DMS79 (cell line): ENCODE results near the gene MGMT.

Source experiments
- DNase-seq: peaks from one replicate; lab custom pipeline; 2025; lab: John Stamatoyannopoulos, UW

MGMT gene

GRCh38 chr10:129544205-129545202 is 77.5 kb downstream of the MGMT start:
- DNase-seq = no peak

- no peak for DNase-seq
These were observed 78.2 kb downstream of the MGMT start for GRCh38 chr10:129545261-129545660.

GRCh38 chr10:129546106-129546505 is 79.1 kb downstream of the MGMT start:
- no peak for DNase-seq

- no peak for DNase-seq
These were observed 80.6 kb downstream of the MGMT start for GRCh38 chr10:129547608-129548007.

DNA sequence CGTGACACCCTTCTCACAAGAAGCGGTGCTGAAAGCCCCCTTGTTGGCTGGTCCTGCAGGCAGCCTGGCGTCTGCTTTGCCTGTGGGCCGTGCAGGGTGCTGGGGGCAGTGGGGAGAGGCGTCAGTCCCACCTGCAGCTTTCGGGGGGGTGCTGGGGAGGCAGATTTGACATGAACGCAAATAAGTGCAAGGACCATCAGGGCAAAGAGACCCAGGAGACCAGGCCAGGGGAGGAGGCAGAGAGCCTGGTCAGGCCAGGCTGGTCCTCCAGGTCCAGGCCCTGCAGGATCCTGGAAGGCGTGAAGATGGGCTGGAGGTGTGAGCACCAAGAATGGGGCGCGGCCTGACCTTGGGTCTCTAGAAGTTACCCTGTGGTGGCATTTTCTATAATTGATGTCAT is 81.6 kb downstream of the MGMT start:
- no peak for DNase-seq

DNA sequence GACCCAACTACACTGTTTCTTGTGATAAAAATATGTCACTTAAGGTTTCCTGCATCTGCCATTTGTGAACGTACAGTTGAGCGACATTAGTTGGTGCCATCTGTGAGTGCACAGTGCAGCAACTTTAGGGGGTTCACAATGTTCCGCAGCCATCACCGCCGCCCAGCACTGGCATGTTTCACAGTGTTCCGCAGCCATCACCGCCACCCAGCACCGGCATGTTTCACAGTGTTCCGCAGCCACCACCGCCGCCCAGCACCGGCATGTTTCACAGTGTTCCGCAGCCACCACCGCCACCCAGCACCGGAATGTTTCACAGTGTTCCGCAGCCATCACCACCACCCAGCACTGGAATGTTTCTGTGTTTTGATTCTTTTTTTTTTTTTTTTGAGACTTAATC is 83.0 kb downstream of the MGMT start:
- no peak for DNase-seq

DNA sequence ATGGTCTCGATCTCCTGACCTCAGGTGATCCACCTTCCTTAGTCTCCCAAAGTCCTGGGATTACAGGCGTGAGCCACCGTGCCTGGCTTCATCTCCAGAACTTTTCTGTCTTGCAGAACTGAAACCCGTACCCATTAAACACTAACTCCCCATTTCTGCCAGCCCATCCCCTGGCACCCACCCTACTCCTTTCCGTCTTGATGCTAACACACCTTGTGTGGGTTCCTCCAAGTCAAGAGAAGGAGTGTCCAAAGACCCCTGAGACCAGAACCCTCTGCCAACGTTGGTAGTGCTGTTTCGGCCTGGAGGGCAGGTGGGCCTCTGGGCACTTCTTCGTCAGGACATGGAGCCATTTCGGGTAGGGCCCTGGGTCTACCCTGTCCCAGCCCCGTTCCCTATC is 83.6 kb downstream of the MGMT start:
- DNase-seq = no peak

DNA sequence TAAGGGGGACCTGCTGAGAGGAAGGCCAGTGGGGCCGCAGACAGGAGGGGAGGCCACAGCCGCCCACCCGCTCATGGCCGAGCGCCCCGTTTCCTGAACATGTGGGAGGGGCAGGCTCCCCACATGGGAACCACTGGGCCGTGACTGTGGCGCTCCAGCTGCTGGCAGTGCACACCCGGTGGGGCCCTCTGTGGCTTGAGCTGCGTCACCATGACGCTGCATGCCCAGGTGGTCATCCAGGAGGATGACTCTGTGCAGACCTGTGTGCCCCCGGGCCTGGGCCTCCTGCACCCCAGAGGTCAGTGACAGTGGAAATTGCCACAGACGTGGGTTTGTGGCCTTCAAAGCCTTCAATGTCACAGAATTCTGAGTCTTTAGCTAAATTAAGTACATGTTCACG is 85.1 kb downstream of the MGMT start:
- no peak for DNase-seq

- no peak for DNase-seq
These were observed 86.9 kb downstream of the MGMT start for GRCh38 chr10:129553928-129554327.

DNA sequence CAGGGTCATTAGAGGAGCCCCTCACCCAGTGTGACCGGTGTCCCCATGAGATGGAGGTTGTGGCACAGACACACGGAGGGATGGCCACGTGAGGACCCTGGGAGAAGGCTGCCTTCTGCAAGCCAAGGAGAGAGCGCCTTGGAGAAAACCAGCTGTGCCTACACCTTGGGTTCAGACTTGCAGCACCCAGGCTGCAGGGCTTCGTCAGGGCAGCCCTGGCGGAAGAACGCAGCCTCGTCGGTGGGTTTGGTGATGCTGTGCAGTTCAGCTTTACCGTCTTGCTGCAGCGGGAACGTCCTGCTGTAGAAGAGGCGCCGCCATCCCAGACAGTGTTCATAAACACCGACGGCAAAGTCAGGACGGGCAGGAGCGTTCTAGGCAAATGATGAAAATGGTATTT is 89.3 kb downstream of the MGMT start:
- DNase-seq = no peak

DNA sequence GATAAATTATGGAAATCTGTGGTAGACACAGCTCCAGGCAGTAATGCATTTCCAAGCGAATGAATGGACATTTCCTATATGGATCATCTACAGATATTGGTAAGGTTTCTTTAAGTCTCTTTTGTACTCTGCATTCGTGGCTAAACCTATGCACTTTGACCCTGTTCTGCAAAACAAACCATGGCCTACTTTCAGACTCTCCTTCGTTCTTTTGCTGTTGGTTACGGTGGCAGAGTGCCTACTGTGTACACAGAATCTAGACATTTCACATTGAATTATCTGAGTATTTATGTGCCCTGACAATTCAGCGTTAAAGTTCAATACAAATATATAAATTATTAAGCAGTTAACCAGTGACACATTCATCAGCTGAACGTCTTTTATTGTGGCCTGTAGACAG is 93.3 kb downstream of the MGMT start:
- DNase-seq = no peak

- no peak for DNase-seq
These were observed 95.4 kb downstream of the MGMT start for GRCh38 chr10:129562487-129562886.

DNA sequence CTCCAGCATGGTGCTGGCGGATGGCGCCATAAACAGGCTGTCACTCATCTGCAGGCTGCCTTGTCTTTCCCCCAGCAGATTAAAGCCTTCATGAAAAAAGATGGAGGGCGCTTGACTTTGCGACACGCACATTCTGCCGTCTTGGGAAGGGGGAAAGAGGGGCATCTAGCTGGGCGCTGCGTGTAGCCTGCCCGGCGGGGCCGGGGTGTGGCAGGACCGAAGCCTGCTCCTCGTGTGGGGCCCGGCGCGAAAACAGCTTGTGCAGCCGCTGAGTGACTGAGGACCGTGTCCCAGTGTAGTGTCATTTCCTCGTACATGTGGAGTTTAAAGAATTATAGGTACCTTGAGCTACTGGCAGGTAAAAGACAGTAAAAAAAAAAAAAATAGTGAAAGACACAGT is 97.9 kb downstream of the MGMT start:
- no peak for DNase-seq

DNA sequence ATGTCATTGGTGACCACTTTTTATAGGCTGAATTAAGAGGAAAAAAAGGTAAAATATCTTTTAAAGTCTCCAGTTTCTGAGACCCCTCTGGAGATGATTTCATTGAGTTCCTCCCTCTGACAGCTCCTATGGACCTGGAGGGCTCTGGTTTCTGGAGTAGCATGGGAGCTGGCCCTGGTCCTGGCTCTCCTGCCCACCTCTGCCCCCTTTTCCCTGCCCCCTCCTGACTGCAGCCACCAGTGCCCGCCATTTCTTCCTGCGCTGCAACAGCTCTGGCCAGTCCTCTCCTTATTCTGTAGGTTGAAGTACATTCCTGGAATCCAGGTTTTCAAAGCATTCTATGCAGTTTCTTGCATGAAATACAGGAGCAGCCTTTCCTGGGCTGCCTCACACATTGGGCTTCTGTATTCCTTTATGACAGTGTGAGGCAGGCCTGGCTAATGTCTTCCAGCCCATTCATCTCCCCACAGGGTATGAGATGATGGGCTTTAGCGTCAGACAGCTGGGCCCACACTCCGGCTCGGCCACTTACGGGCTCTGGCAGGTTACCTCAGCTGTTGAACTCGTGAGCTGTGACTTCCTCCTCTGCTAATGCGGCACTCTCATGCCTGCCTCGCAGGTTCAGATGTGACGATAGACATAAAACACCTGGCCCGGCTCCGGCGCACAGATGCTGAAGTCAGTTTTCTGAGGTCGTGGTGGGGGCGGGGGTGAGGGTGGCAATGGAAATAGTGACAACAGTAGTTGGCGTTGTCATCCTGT is 101.7 kb downstream of the MGMT start:
- no peak for DNase-seq

DNA sequence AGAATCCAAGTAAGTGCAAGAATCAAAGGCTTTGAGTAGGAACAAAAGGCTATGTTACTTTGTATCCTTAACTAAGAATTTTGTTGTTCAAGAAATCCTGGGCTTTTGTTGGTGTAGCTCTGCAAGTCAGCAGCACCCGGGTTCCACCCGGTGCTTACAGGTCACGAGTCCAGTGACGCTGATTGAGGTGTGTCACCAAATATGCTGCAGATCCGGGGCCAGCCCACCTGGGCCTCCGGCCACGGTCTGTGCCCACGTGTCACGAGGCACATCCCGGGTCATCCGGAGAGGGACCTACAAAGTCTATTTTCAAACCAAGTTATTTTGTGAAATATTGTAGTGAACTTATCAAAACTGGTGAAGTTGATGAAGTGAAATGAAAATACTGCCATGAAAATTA is 103.1 kb downstream of the MGMT start:
- DNase-seq = no peak

GRCh38 chr10:129579228-129579627 is 112.2 kb downstream of the MGMT start:
- DNase-seq = no peak

DNA sequence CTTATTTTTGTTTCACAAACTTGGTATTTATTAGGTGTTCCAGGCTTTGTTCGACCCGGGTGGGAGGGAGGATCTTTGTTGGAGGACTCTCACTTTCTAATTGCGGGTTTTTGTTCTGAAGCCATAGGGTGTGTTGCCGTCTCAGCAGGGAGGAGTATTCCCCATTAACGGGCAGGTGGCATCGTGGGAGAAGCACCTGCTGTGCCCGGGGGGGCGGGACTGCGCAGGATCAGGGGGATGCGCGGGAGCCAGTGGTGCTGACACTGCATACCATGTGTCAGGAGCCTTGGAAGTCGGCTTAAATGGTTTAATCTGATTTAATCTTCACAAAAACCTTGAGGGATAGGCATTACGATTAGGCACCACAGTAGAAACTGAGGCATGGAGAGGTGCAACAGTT is 113.0 kb downstream of the MGMT start:
- DNase-seq = no peak

- DNase-seq = no peak
These were observed 113.9 kb downstream of the MGMT start for GRCh38 chr10:129580901-129581300.

- no peak for DNase-seq
These were observed 114.9 kb downstream of the MGMT start for GRCh38 chr10:129581827-129582411.

DNA sequence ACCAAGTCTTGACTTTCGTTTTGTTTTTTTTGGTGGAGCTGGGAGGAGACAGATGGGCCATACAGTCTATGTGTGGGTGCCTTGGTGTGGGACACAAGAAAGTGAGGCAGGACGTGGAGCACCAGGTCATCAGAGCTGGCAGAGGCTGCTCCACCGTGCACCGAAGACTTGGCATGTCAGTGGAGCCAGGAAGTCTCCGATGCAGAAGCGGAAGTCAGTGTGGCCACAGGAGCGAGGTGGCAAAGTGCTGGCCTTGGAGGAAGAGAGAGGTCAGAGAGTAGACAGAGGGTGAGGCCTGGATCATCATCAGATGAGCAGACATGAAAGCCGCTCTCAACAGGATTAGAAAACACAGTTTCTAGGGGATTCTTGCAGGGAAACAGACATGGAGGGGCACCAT is 116.8 kb downstream of the MGMT start:
- DNase-seq = no peak

- no peak for DNase-seq
These were observed 119.9 kb downstream of the MGMT start for GRCh38 chr10:129586898-129587443.

GRCh38 chr10:129589546-129589945 is 122.5 kb downstream of the MGMT start:
- no peak for DNase-seq

GRCh38 chr10:129593953-129594352 is 126.9 kb downstream of the MGMT start:
- DNase-seq = no peak
